Measurements from ENCODE around the gene USP30. TPM values are rescaled to one million over a fixed set of nuclear protein-coding genes. Genes with fewer than 3 reads are reported as not detected.
A peak's percentile ranks its signal among the peaks of the same experiment; 100 is the strongest.

The USP30 gene
- total RNA-seq, 1 experiment from 2014 or later: 8.7 TPM

DNA sequence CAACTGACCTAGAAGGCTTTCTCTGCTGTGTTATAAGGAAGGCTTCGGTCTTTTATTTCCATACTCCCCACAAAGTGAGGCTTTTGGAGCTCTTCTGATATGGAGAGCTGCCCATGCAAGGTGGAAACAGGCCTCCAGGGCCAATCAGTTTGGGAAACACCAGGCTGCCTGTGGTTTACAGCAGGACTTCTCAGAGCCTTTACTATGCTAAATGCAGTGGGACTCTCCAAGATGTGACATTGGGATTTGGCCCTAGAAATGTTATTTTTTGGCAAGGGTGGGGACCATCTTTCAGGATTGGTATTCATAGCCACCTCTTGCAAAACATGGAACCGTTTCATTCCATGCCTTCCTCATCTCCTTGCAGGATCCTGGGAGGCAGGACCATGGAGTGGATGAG lies 67.7 kb downstream of the USP30 start:
- no peak for DNase-seq
- Histone ChIP-seq H3K4me3 (ENCODE audit: insufficient read depth, low read depth, low read length) (no peak overlapping the region), H3K27me3 (ENCODE audit: control insufficient read depth, insufficient read depth, low read length) (no peaks in the 10 kb centered on the region), H3K36me3 (replicated peaks; ENCODE audit: control insufficient read depth, insufficient read depth, low read length) (no peaks in the 10 kb centered on the region)

DNA sequence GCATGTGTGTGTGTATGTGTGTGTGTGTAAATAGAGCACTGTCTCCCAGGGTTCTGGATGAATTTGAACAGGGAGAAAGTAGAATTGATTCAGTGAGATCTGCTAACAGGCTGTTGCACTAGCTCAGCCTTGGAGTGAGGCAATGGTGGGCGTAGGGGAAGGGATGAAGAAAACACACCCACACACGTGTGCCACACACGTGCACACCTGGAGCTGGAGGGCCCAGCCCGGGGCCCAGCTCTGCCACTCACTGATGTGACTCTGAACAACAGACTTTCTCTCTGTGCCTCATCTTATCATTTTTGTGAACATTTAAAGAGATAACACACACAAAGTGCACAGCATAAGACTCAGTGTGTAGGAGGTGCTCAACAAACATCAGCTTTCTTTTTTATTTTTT lies 68.2 kb downstream of the USP30 start:
- Histone ChIP-seq H3K27me3 (ENCODE audit: control insufficient read depth, insufficient read depth, low read length) (no peaks in the 10 kb centered on the region), H3K36me3 (replicated peaks; ENCODE audit: control insufficient read depth, insufficient read depth, low read length) (no peaks in the 10 kb centered on the region), H3K4me3 (ENCODE audit: insufficient read depth, low read depth, low read length) (no peak overlapping the region)
- no peak for DNase-seq

DNA sequence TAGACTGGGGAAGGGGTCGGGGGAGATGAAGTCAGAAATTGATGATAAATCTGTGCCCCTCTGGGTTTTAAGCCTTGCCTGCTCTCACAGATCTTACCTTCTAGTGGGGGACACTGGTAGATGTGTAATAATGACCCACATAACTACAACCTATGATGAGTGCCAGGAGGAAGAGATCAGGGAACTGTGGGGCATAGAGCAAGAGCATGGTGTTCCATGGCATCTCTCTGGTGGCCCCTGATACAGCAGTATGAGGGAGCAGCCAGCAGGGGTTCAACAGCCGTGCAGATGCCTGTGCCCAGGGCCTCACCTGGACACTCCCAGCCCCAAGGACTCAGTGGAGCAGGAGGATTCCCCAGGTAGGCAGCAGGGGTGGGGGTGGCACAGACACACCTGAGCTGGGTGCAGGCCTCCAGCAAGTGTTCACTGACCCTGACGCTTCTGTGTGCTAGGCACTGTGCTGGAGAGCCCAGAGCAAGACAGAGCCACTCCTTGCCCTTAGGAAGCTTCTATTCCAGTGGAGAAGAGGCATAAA lies 69.0 kb downstream of the USP30 start:
- DNase-seq: no peak
- Histone ChIP-seq H3K36me3 (replicated peaks; ENCODE audit: control insufficient read depth, insufficient read depth, low read length) (no peaks in the 10 kb centered on the region), H3K27me3 (ENCODE audit: control insufficient read depth, insufficient read depth, low read length) (no peaks in the 10 kb centered on the region), H3K4me3 (ENCODE audit: insufficient read depth, low read depth, low read length) (no peak overlapping the region)

DNA sequence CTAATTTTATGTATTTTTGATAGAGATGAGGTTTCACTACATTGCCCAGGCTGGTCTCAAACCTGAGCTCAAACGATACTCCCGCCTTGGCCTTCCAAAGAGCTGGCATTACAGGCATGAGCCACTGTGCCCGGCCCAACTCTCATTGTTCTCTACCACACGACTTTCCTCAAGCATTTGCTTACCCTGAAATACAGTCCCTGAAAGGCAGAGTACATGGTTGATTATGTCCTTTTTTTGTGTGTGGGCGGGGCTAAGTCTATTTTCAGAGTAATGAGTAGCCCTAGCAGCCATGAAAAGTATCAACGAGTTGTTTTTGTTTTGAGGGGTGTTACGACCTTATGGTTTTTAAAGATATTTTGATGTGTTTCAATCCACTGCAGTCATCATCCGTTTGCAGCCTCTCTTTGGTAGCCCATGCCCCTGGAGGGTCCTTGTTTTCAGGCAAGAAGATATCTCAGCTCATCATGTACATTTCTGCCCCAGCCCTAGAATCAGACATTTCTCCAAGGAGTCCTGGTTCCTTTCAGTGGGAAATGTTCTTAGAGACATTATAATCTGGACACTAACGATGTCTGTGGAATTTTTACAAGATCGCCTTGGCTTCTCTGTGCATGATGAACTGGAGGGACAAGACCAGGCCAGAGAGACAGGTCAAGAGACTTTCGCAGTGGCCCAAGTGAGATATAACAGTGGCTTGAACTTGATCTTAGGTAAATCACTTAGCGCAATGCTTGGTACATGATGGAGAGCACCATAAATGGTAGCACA lies 72.7 kb downstream of the USP30 start:
- DNase-seq: no peak
- H3K27me3 ChIP-seq (ENCODE audit: control insufficient read depth, insufficient read depth, low read length): no peaks in the 10 kb centered on the region
- no peak overlapping the region for H3K4me3 ChIP-seq (ENCODE audit: insufficient read depth, low read depth, low read length)
- no peaks in the 10 kb centered on the region for H3K36me3 ChIP-seq (replicated peaks; ENCODE audit: control insufficient read depth, insufficient read depth, low read length)

- H3K4me3 ChIP-seq (ENCODE audit: insufficient read depth, low read depth, low read length): no peak overlapping the region
- no peak for DNase-seq
- H3K27me3 ChIP-seq (ENCODE audit: control insufficient read depth, insufficient read depth, low read length): no peaks in the 10 kb centered on the region
- H3K36me3 ChIP-seq (replicated peaks; ENCODE audit: control insufficient read depth, insufficient read depth, low read length): no peaks in the 10 kb centered on the region
These were observed 73.4 kb downstream of the USP30 start for GRCh38 chr12:109125791-109126190.

GRCh38 chr12:109126784-109127183 lies 74.4 kb downstream of the USP30 start:
- no peak for DNase-seq
- H3K36me3 ChIP-seq (replicated peaks; ENCODE audit: control insufficient read depth, insufficient read depth, low read length): no peaks in the 10 kb centered on the region
- H3K4me3 ChIP-seq (ENCODE audit: insufficient read depth, low read depth, low read length): no peak overlapping the region
- no peaks in the 10 kb centered on the region for H3K27me3 ChIP-seq (ENCODE audit: control insufficient read depth, insufficient read depth, low read length)

DNA sequence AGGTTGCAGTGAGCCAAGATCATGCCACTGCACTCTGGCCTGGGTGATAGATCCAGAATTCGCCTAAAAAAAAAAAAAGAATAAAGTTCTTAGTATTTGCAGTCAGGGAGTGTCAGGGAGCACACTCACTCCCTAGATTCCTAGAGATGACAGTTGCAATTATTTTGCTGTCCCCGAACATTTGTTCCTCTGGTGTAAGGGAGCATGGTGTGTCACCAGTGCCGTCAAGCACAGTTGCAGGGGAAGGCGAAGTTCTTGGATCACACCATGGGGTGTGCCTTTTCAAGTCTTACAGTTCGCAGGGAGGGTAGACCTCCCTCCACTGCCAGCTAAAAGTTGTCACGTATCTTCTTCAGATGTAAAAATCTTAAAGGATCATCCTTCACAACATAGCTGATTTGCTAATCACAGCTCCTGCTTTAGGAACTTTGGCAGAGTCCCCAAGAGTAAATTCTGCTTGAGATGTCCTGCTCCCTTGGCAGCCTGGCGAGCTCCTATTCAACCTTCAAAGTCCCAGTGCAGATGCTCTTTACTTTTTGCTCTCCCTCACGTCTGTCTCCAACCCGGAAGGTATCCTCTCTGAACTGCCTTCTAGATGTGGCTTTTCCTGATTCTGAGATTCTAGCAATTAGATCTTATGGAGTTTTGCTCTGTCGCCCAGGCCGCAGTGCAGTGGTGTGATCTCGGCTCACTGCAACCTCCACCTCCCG lies 75.3 kb downstream of the USP30 start:
- Histone ChIP-seq H3K4me3 (ENCODE audit: insufficient read depth, low read depth, low read length) (no peak overlapping the region), H3K27me3 (ENCODE audit: control insufficient read depth, insufficient read depth, low read length) (no peaks in the 10 kb centered on the region), H3K36me3 (replicated peaks; ENCODE audit: control insufficient read depth, insufficient read depth, low read length) (no peaks in the 10 kb centered on the region)
- no peak for DNase-seq

- no peaks in the 10 kb centered on the region for H3K36me3 ChIP-seq (replicated peaks; ENCODE audit: control insufficient read depth, insufficient read depth, low read length)
- H3K4me3 ChIP-seq (ENCODE audit: insufficient read depth, low read depth, low read length): no peak overlapping the region
- DNase-seq: no peak
- H3K27me3 ChIP-seq (ENCODE audit: control insufficient read depth, insufficient read depth, low read length): no peaks in the 10 kb centered on the region
These were observed 78.1 kb downstream of the USP30 start for GRCh38 chr12:109130297-109131153.

DNA sequence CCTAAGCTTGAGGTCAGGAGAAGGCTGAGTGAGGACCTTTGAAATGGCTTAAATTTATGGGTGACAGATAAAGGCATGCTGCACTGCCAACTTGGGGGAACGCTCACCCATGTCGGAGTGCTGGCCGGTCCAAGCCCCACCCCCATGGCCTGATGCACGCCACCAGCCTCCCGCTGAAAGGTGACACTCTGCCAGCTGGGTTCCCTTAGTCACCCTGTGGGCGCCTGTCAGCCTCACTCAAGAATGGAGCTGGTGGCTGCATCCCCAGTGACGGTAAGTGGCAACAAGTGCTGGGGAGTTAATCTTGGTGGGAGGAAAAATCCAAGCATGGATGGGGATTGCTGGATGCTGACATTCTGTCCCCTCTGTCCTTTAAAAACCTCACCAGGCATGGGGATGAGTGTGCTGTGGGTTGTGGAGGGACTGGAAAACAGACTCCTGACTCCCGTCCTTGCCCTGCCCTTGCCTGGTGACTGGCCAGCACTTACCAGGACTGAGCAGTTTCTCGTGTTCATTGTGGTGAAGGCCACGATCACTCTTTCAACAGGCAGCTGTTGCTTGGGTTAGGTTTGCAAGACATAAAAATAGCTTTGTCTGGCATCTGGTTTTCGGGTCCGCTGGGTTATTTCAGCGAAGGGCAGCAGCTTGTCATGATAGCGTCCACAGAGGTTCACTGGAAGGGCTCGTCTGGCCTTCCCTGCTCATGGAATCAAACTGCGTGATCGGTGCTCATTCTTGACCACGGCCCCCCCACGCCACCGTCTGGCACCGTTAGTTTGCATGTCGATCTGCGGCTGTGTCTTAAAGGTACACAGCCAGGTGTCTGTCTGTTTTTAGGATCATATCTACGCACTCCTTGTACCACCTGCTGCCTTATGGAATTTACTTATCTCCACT lies 79.0 kb downstream of the USP30 start:
- H3K27me3 ChIP-seq (ENCODE audit: control insufficient read depth, insufficient read depth, low read length): no peaks in the 10 kb centered on the region
- no peak for DNase-seq
- H3K4me3 ChIP-seq (ENCODE audit: insufficient read depth, low read depth, low read length): no peak overlapping the region
- H3K36me3 ChIP-seq (replicated peaks; ENCODE audit: control insufficient read depth, insufficient read depth, low read length): no peaks in the 10 kb centered on the region

DNA sequence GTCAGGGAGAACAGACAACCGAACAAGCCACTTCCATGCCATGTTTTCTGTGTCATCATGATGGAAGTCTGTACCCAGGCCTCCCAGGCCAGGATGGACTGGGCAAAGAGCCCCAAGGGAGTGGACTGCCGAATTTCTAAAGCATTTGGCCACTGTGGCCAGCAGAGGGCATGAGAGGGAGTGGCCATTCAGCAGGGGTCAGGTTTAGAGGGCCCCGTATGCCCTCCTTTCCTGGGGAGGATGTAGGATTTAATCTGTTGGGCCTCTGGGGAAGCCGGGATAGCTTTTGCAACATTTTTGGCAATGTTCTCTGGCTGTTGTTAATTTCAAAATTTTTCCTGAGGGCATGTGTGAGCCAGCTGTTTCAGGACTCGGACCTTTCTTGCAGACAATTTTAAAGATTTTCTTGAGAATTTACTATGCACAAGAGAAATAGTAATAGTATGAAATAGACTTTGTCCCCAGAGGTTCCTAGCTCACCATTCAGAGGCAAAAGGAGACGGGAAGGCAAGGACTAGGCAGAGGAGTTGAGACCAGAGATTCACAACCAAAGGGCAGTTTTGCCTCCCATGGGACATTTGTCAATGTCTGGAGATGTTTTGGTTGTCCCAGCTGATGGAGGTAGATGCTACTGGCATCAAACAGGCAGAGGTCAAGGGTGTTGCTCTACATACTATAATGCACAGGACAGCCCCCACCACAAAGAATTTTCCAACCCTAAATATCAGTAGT lies 82.0 kb downstream of the USP30 start:
- H3K27me3 ChIP-seq (ENCODE audit: control insufficient read depth, insufficient read depth, low read length): no peaks in the 10 kb centered on the region
- peak; percentile 90 for DNase-seq
- H3K36me3 ChIP-seq (replicated peaks; ENCODE audit: control insufficient read depth, insufficient read depth, low read length): no peaks in the 10 kb centered on the region
- no peak overlapping the region for H3K4me3 ChIP-seq (ENCODE audit: insufficient read depth, low read depth, low read length)

DNA sequence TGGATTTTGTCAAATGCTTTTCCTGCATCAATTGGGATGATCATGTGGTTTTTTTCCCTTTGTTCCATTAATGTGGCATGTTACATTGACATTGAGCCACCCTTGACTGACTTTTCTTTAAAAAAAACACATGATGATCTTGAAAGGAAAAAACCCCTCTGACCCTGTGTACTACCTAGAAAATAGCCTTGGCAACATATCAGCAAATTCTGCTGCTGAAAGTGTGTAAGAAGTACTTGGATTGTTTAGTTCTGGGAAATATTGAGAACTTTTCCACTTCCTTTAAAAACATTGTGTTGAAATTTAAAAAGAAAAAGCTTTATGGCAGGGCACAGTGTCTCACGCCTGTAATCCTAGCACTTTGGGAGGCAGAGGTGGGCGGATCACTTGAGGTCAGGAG lies 84.7 kb downstream of the USP30 start:
- Histone ChIP-seq H3K36me3 (replicated peaks; ENCODE audit: control insufficient read depth, insufficient read depth, low read length) (no peaks in the 10 kb centered on the region), H3K27me3 (ENCODE audit: control insufficient read depth, insufficient read depth, low read length) (no peaks in the 10 kb centered on the region), H3K4me3 (ENCODE audit: insufficient read depth, low read depth, low read length) (no peak overlapping the region)
- no peak for DNase-seq
